ENCODE results near the gene STUM.

The STUM gene

DNA sequence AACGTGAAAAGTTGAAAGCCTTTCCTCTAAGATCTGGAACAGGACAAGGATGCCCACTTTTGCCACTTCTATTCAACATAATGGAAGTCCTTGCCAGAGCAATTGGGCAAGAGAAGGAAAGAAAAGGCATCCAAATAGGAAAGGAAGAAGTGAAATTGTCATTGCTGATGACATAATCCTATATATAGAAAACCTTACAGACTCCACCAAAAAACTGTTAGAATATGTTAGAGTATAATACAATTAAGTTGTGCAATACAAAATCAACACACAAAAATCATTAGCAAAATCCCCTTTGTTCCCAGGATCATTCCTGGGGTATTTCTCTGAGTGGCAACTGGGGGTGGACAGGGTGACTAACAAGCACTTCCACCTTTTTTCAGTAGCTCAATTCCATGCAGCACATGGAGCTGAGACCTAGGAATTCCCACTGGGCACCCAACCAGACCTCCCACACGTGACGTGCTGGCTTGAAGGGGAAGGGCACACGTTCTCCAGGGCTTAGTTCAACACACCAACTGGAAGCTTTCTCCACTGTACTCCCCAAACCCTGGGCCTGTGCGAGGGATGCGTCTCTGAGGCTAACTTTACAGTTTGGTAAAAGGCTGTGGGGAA, 9.6 kb downstream of the STUM start:
- DNase-seq (ENCODE audit: extremely low read depth in 1 of 2, low read depth in 1 of 2), result no peak

DNA sequence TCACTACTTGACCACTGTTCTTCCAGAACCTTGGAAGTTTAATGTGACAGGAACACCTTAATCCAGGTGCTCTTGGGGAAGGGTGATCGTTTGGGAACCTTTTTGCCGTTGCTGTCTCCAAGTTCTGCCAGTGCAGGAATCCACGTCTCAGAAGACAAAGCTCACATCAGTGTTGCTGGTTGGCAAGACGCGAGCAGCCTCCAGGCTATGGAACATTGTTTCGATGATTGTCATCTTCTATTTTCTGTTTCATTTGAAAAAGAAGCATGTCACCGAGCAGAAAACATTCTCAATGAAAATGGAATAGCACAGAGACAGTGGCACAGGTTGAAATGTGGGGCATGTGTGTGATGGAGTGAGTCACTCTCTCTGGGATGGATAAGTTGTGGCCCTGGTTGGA, 11.7 kb downstream of the STUM start:
- no peak for DNase-seq (ENCODE audit: extremely low read depth in 1 of 2, low read depth in 1 of 2)

DNA sequence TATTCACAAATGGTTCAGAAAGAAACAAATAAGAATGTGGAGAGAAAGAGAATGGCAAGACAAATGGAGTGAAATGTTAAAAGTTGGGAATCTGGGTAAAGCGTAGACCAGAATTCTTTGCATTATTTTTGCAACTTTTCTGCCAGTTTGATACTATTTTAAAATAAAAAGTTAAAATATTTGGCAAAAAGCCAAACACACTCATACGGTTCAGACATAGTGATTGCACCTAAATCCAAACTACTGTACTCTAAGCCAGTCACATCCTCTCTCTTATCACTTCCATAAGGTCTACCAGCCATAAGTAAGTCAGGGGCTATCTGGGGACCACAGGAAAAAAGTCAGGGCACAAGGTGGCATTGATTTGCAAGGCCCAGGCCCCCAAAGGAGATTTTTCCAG, 14.4 kb downstream of the STUM start:
- no peak for DNase-seq (ENCODE audit: extremely low read depth in 1 of 2, low read depth in 1 of 2)

DNA sequence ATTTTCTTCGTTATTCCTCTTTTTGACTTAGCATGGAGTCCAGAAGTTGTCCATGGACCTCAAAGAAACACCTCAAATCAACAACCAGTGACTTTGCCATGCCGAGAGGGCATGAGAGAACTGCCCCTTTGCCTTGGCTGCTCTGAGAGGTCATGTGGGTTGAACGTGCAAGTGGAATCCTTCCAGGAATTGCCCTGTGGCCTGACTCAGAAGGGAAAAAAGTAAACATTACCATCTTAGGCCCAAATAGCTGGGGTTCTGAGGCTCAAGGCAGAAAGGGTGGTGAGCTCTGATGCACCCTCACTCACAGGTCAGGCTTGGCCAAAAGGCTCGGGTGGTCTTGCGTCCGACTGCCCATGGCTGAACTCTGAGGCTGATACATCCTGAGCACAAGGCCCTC, 15.1 kb downstream of the STUM start:
- DNase-seq (ENCODE audit: extremely low read depth in 1 of 2, low read depth in 1 of 2), result no peak

DNA sequence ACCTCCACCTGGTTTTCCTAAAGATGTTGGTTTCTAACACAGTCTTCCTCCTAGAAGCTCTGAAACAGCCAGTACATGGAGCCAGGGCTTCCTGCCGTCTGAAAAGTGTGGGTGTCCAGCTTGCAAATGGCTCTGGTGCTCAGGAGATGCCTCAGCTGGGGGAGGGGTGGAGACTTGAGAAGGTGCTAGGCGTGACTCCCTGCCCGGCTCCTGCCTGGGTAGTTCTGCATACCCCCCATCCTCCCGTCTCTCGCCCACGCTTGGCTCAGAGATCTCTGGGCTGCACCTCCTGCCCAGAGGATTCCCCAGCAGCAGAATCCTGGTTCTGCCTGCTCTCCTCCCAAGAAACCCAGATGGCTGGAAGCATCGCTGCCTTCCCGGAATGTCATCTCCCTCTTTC, 16.9 kb downstream of the STUM start:
- DNase-seq (ENCODE audit: extremely low read depth in 1 of 2, low read depth in 1 of 2), result no peak

DNA sequence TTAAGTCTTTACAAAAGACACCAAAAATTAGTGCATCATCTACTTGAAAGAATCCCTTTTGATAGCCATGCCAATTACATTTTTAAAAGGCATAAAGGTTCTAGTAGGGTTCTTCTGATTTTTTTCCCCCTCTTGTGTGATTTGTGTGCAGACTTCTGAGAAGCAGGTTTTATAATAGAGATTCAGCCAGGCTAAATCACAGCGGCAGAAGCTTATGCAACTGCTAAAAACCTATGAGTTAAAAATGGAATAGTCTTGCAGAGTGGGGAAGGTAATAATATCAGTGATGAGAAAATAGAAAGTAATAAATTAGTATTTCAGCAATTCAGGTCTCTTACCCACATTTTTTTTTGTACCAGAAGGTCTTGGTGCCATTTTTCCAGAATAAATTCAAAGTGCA, 17.7 kb downstream of the STUM start:
- DNase-seq (ENCODE audit: extremely low read depth in 1 of 2, low read depth in 1 of 2), result no peak

DNA sequence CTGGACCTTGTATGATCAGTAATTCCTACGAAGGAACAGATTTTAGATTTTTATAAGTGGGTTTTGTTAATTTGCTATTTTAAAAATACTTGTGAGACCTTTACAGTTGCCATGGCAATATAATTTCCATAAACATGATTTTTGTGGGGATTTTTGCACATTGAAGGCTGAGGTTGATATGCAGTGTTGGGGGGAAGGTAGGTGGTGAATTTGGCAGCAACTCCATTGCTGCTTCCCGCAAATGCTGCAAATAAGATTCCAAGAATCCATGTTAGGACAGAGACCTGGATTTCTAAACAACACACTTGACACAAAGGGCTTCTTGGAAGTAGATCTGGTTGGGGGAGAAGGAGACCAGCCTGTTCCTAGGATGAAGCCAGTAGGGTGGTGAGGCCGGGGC, 18.2 kb downstream of the STUM start:
- DNase-seq (ENCODE audit: extremely low read depth in 1 of 2, low read depth in 1 of 2), result no peak

DNA sequence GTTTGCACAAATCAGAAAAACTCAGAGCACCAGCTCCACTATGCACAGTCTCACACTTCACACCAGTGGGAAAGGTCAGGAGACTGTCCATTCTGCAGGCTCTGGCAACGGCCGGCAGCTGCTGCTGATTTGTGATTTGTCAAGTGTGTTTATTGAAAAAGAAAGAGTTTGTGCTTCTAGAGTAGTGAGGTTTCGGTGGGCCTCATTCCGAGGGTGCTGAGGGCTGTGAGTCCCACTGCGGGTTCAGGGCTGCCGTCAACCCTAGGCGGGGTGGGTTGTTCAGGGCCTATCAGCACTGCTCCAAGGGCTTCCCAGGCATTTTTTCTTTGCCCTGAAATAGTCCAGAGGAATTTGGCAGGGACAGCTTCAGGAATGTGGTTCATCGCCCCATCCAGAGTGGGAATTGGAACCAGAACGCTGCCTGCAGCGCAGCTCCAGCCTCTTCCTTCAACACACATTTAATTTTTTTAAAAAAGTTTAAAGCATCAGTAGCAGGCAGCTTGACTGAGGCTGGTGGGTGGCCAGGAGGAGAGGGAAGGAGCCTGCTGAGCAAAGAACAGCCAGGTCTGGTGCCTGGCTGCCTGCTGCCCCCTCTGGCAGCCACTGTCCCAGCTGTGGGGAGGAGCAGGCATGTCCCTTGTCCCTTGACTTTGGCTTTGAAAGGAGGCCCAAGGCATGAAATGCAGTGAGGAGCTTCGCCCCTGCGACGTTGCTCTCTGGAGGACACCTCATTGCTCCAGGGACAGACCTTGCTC, 19.7 kb downstream of the STUM start:
- no peak for DNase-seq (ENCODE audit: extremely low read depth in 1 of 2, low read depth in 1 of 2)

DNA sequence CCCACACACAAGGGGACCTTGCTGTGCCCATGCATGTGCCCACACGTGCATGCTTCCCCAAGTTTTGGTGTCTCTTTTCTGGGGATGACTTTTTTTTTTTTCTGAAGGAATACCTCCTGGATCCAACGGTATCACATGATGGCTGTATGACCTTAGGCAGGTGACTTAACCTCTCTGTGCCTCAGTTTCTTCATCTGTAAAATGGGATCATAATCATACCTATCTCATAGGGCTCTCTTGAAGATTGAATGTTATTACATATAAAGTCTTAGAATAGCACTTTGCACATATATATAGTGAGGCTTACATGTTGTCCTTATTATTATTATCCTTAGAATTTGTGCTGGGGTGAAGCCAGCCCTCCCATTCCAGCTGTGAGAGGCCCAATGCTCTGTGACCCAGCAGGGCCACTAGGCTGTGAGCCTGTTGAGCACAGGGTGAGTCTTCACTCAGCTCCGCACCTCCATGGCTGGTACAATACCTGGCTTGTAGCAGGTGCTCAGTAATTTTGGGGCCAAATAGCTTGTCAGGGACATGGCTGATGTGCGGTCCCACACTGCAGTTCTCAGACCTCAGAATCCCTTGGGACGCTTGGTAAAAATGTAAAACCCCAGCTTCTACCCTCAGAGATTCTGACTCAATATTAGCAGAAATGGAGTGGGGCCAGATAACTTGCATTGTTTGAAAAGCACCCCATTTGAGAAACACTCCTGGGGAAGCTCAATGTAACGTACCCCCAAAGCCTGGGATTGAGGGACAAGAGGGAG, 20.6 kb downstream of the STUM start:
- no peak for DNase-seq (ENCODE audit: extremely low read depth in 1 of 2, low read depth in 1 of 2)

DNA sequence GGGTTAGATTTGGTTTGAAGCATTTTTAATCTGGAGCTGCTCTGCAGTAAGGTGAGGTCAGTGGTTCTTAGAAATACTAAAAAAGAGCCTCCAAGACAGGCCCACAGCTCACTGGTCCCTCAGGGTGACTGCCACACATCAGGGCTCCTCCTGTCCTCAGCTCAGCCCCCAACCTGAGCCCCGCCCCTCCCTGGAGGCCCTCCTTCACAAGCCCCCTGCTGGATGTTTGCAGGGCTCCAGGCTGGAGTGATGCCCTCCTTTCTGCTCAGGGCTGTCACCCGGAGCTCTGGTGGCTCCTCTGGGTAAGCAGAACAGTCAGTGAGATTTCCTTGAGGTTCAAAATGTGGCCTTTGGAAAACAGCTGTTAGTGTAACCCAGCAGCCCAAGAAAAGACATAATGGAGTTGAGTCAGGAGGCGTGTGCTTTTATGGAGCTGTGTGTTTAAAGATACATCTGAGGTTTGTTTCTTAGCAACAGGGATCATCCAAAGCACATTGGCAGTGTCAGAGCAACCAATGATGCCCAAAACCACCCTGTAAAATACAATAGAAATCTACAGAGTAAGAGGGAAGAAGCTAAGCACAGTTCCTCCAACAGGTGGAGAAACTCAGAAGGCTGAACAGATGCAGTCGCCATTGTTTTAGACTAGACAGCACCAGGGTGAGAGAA, 21.4 kb downstream of the STUM start:
- no peak for DNase-seq (ENCODE audit: extremely low read depth in 1 of 2, low read depth in 1 of 2)

DNA sequence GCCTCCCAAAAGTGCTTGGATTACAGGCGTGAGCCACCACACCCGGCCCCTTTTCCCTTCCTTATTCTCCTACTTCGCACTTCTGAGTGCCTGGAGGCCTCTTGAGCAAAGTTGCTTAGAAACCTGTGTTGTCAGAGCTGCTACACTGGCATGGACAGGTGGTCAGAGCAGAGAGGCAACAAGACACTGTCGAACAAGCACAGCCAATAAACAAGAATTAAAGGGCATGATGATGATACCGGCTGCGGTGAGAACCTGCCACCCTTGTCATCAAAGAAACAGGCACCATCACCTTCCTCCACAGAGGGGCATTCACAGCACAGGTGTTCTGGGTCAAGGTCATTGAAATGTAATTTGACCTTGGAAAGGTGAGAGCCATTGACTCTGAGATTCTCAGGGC, 23.3 kb downstream of the STUM start:
- DNase-seq (ENCODE audit: extremely low read depth in 1 of 2, low read depth in 1 of 2), result no peak

DNA sequence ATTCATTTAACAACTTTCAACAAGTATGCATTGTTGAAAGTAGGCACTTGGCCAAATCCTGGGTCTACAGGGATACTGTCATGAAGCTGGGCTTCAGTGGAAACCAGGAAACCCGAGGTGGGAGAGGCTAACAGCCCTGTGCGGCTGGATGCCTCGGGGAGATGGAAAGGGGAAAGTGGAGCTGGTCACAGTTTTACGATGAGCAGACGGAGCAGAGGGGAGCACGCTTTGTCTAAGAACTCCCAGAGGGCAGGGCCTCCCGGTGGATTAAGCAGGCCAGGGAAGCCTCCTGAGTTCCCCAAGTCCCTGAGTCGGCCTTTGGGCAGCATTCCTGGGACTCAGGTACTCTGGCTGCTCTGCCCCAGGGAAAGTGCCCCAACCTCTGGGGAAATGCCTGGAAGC, 23.8 kb downstream of the STUM start:
- no peak for DNase-seq (ENCODE audit: extremely low read depth in 1 of 2, low read depth in 1 of 2)

DNA sequence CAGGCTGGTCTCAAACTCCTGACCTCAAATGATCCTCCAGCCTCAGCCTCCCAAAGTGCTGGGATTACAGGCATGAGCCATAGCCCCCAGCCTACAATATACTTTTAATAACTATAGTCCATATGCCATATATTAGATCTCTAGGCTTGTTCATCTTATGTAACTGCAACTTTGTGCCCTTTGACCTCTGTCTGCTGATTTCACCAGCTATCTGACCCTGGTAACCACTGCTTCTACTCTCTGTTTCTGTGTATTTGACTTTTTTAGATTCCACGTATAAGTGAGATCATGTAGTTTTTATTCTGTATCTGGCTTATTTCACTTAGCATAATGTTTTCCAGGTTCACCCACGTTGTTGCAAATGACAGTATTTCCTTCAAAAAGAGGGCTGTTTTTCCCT, 25.5 kb downstream of the STUM start:
- DNase-seq (ENCODE audit: extremely low read depth in 1 of 2, low read depth in 1 of 2), result no peak

DNA sequence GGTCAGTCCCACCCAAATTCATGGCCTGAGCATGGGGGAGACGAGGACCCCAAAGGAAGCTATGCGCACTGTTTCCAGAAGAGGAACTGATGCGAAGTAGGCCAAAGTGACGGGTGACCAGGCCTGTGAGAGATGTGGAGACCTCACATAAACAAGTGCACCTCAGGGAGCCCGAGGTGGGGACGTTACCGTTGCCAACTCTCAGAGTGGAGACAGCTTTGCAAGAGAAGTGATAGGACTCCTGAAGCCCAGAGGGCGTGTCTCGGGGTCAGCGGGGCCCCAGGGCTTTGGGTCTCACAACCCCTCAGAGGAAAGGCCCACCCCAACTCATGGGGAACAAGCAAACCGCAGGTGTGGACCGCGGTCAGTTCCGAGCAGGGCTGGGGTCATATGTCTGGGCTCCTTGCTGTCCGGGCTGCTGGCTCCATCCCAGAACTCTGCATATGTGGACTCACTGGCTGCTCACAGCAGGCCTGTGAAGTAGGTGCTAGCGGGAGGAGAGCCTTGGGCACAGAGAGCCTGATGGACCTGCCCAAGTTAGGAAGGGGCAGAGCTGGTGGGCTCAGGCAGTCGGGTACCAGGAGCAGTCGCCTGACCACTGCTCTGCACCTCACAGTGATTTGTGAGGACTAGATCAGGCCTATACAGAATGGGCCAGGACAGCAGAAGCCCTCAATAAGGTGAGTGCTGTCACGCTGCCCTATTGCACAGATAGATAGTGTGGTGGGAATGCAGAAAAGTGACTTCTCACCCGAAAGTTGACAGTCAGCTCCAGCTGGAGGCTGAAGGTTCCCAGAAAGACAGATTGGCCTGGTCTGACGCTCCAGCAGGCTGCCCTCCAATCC, 26.2 kb downstream of the STUM start:
- no peak for DNase-seq (ENCODE audit: extremely low read depth in 1 of 2, low read depth in 1 of 2)

DNA sequence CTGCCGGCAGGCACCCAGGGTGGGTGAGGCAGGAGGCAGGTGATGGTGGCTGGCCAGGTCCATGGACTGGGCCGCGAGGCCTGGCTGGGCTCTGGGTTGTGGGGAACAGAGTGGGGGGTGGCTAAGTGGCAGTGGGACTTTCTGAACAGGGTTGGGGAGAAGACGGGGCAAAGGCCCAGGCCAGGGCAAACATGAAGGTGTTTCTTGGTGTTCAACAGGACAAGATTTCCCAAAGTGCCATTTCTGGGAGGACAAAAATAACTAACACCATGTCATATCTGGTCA, 26.8 kb downstream of the STUM start:
- DNase-seq (ENCODE audit: extremely low read depth in 1 of 2, low read depth in 1 of 2), result no peak

DNA sequence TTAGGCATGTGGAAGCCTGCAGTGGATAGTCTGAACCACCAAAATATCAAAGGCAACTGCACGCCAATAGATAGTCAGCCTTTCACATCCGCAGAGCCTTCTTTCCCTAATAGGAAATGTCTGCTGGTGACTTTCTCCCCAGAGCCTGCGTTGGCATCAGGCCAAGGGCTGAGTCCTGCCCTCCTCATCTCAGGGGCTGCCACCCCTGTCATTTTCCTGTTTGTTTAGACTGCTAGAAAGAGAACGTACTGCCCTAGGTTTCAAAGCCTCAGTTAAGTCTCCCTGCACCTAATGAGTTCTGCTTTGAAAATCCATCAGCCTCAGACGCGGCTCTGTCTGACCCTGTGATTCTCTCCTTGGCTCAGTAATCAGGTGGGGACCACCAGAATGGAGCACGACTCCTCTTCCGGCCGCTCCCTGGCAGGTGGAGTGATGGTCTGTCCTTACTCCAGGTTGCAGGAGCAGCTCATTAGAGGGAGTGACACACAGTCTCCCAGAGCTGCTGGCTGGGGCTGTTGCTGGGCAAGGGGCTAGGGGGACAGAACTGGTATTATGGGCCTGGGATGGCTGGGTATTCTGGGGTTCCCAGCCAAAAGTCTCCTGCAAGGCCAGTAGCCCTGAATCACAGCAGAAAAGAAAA, 27.3 kb downstream of the STUM start:
- no peak for DNase-seq (ENCODE audit: extremely low read depth in 1 of 2, low read depth in 1 of 2)

DNA sequence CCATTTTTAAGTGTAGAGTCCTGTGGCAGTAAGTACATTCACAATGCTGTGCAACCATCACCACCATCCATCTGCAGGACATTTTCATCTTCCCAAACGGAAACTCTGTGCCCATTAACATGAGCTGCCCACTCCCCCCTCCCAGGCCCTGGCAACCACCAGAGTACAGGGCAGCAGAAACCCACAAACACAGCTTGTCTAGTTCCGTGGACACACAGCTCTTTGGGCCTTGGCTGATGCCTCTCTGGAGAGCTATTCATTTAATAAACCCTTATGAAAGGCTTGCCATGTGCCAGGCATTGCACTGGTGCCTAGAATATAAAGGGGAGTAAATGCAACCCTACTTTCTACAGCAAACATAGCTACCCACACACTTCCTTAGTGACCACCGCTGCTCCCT, 28.0 kb downstream of the STUM start:
- DNase-seq (ENCODE audit: extremely low read depth in 1 of 2, low read depth in 1 of 2), result no peak

DNA sequence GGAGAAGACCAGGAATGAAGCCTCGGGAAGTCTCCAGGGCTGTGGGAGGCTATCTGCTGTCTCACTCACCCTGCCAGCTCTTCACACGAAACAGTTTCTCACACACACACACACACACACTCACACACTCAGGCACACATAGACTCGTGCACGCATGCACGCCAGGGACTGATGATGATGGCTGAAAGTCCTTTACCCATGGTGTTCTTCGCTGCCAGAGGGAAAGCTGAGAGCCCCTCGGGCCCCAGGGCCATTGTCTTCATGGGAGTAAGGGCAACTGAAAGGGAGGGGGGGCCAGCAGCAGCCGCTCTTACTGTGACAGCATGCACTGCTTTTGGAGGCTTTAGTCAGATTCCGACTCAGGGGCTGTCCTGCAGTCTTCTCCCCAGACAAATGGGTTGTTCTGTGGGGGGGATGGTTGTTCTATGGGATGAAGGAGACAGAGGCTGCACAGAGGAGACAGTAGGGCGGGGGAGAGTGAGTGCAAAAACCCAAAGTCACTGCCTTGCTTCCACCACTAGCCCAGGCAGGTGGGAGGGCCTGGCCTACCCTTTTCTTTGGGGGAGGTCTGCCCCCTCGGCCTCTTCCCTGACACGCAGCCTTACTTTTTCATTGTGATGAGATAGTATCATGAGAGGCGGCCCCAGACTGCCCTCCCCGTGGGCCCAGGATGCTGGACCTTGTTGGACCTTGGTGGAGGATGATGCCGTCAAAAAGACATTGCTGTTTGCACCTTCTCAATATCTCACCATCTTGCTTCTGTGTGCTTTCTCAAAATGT, 29.0 kb downstream of the STUM start:
- no peak for DNase-seq (ENCODE audit: extremely low read depth in 1 of 2, low read depth in 1 of 2)

DNA sequence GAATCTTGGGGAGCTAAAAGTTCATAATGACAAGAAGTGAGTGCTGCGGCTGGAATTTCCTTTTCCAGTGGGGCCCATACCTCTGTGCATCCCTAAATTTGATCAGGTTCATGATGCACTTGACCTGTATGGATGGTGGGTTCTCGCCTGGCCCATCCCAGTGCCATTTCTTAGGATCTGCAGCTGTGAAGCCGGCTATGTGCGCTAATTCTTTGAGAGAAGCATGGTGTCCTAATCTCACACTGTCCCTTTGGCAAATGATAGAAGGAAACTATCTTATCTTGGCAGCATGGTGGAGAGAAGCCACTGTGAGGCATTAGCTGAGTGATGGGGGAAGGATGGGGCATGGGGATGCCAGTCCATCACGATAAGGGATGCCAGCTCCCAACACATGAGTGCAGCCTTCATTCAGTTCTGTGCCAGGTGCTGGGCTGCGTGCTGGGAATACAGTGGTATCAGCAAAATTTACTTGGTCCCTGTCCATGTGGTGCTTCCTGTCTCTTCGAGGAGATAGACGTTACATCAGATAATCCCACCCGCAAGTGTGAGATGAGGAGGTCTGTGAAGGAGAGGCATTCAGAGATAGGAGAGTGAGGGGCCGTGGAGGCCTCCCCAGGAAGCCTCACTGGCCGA, 30.5 kb downstream of the STUM start:
- no peak for DNase-seq (ENCODE audit: extremely low read depth in 1 of 2, low read depth in 1 of 2)

Data from activated CD8-positive, alpha-beta memory T cell treated with anti-CD3 and anti-CD28 coated beads for 1 hour (primary cell).